HG02763 (cell line): Measurements from ENCODE around the gene GFPT2.

Experiments
- ATAC-seq: cut with Tn5 transposase; IDR thresholded peaks from one replicate; pipeline ENCODE4 v1.9.1; 2021; ENCODE audit warnings: mild to moderate bottlenecking, moderate library complexity; ENCODE audit not compliant: unreplicated experiment

Gene GFPT2

DNA sequence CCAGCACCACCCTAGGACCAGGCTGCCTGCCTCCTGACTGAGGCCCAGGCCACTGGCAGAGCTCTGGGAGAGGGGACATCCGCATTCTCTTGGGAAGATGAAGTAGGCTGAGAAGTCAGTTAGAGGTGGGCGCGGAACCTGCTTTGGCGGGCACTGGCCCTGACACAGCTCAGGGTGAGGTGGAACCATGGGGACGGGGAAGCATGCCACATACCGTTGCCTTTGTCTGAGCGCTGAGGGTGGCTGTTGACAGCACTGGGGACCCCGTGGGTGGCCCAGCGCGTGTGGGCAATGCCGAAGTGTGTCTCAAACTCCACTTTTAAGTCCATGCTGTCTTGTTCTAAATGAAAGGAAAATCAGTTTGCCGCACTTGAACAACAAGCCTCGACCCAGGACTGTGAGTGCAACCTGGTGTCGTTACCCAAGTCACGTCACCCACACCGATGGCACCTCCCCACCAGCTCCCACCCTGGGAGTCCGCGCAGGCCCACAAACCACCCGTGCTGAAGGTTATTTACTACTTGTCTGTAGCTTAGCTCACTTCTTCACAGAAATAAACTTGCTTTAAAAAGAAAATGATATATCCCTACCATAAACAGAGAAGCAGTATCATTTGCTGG is 17.4 kb downstream of the GFPT2 start:
- no peak for ATAC-seq

DNA sequence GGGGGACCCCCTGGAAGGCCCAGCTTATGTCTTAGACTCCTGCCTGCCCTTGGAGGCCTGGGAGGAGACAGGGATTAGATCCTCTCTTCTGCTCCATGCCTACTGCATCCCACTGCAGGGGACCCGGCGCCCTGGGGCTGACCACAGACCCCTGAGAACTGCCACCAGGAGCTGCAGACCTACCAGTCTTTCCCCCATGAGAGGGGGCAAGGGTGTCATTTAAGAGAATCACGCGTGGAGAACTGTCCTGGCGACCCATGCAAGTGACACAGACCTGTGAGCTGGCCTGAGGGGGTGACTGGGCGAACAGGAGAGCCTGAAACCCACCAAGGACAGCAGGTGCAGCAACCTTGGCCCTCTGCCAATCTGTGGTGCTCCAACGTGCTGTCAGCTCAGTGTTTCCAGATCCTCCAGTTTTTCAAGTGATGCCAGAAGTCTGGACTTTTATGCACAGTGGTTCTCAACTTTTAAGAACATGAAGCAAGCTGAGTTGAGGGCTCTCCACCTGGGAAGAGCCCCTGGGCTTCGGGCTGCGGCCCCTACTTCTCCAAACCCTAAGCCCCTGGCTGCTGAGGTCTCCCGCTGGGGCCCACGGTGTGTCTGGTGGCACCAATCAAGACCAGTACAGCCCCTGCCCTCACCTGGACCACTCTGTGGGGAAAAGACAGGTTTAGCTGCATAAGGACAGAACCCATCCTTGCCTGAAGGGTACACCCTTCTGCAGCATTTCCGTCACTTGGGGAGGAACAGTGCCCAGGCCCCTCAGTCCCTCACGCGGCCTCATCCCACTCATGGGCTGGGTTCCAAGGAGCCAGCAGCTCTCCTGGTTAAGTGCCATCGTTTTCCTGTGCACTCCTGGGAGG is 18.2 kb downstream of the GFPT2 start:
- no peak for ATAC-seq

DNA sequence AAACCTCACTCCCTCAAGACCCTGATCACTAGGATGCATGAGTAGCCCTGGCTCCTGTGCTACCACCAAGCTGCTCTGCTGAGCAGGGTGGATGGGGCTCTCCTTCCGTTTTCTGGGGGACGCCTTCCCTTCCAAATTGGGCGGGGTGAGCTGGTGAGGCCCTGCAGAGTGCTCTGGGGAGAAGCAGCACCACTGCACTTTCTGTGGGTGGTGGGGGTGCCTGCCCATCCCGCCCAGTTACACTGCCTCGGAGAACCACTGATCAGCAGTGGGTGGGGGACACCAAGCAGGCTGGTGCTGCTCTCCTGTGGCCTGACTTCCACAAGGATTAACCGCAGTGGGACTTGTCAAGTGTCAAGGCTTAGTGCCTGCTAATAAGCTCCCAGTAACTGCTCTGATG is 19.0 kb downstream of the GFPT2 start:
- ATAC-seq: no peak

DNA sequence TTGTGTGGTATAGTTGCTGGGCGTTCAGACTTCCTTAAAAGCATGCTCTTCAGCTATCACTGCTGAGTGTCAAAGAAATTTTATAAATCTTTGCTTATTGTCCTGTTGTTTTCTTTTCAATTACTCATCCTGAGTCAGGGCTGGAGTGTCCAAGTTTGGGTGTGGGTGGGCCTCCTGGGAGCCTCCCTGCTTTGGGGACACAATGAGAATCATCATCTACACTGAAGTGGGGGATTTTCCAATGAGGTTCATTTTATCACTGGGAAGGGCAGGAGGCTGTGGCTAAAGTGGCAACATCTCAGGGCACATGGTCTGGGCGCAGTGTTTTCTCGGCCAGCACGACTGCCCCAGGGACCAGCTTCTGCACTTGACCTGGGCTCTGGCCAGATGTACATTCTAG is 19.5 kb downstream of the GFPT2 start:
- no peak for ATAC-seq

DNA sequence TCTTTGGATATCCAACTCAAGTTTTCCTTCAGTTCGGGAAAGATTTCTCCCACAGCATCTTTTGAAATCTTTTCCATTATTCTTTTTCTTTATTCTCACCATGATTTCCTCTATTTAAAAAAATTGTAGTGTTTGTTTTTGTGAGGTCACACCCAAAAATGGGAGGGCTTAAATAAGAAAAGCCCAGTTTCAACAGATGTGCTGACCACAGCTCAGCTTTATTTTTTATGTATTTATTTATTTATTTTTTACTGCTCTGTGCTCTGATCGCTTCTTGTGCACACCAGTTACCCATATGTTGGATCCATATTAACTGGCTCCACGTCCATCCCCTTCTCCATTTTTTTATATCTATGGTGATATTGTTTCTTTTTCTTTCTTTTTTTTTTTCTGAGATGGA is 20.3 kb downstream of the GFPT2 start:
- no peak for ATAC-seq

DNA sequence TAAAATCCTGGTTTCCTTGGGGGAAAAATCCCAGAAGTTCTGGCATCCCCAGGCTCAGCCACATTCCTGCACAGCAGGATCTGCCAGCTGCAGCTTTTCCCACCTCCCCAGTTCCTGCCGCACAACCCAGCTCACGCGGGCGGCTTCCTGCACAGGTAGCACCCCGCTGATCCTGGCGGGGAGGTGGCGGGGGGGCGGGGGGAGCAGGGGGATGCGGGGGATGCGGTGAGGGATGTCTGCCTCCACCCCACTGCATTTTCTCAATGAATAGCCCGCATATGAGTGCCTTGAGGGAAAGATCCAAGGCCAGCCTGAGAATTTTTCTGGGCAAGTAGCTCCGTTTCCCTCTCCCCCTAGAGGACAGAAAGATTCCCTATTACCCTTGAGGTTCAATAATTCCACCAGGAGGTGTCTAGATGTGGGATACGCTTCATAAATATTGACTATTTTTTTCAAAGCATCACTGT is 21.1 kb downstream of the GFPT2 start:
- no peak for ATAC-seq

DNA sequence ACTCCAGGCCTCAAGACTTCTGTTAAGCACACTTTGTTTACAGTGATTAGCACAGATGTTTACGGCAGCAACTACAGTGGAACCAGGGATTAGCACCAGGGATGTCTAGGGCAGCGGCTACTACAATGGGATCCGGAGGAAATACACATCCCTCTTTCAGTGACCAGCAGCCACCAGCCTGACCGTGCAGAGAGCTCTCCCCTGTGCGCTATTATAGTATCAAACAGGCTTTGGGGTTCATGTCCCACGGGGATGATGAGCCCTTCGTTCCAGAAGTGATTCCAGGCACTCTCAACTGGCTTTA is 21.5 kb downstream of the GFPT2 start:
- ATAC-seq: no peak

DNA sequence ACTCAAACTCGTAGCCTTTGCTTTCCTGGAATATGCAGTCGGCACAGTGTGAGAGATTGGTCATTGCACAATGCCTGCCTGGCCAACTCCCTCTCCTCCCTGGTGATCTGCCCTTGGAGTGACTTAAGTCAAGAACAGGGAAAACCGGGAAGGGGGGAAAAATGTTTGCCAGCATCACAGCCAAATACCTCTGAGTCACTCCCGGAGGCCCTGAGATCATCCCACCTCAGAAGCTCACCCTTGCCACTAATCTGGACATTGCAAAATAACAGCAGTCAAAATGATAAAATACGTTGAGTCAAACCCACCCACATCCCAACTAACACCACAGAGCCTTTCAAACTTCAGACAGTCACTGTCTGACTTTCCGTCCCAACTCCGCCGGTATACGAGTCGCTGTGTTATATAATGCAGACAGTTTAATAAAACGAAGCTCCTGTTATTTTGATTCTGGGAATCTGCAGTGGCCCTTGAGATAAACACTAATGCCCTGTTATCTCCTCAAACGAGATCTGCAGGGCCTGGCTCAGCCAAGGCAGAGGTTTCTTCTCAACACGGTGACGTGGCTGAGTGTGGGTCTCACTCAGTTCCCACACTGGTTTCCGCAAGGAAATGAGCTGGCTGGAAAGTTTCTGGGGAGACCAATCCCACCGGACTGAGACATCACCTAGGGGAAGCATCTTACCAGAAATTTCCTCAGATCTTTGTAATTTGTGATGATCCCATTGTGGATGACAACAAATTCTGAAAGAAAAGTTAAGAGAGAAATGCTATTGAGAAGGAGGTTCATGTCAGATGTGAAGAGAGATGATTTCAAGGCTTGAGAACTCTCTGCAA is 22.1 kb downstream of the GFPT2 start:
- ATAC-seq: no peak

DNA sequence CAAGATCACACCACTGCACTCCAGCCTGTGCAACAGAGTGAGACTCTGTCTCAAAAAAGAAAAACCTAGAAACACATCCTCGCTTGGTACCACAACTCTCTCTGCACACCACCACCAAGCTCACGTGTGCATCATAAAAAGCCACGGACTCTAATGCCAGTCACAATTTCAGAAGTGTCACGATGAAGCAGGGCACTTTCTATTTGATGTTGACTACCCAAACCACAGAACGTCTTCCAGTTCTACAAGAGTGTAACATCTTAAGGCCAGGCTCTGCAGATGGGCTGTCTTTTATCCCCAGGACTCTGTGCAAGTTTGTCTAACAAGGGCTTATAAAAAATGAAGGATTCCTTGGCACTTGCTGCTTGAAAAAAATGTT is 22.9 kb downstream of the GFPT2 start:
- ATAC-seq: no peak

DNA sequence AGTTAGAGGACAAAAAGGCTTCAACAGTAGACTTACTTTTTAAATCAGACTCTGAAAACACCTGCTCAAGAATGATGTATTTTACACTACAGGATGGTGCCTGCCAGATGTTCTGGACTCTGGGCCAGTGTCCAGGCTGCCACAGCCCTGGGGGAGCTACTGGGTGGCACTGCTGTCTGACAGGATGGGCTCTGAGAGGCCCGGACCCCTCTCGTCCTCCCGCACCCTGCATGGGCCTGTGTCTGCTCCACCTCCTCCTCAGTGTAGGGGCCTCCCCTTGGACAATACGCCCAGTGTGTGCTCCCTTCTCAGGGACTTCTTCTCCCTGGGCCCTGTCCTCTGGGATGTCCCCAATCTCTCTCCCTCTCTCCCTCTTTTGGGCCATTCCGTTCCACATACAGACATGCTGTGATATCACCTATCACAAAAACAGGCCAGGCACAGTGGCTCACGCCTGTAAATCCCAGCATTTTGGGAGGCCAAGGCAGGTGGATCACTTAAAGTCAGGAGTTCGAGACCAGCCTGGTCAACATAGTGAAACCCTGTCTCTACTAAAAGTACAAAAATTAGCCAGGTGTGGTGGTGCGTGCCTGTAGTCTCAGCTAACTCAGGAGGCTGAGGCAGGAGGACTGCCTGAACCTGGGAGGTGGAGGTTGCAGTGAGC is 23.4 kb downstream of the GFPT2 start:
- no peak for ATAC-seq

DNA sequence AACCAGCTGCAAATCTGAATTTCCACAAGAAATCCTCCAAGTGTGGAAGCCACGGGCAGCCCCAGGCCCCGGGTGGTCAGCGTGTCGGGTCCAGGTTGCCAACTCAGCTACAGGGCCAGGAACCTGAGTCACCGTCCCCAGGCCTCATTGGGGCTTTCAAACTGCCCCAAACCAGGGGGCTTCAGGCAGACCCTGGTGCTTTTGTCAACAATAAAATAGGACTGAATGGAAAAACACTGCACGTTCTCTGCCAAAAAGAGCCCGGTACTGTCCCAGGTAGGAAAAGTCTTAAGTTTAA is 24.0 kb downstream of the GFPT2 start:
- no peak for ATAC-seq

DNA sequence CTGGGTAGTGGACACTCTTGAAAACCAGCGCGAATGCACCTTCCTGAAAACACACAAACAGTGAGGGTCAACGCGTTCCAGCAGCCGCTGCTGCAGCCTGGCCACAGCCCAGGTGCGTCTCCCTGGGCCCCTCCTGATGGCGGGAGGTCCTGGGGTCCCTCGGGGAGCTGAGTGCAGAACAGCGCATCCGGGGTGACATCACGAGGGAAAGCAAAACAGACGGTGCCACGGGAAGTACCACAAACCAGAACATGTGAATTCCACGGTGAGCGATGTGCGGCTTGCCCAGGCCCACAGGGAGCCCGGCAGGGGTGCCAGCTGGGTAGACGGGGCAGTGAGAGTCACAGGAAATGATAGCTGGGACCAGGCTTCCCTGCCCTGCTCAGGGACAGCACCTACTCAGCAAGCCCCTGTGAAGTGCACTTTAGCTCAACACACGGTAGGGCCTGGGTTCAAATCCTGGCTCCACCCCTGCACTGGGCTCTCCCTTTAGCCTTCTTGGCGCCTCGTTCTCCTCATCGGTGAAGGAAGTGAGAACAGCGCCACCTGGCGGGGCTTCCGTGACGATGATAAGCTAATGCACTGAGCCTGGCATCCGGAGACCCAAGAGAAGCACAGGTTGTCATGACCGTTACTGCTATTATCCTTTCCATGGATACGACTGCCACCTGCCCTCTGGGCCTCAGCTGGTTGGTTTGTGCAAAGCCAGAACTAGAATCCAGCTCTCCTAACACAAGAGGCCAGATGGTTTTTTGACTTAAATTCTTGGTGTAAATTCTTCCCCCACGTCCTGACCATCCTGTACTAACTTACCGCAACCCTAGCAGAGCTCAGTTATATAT is 24.6 kb downstream of the GFPT2 start:
- ATAC-seq: peak; percentile 62

DNA sequence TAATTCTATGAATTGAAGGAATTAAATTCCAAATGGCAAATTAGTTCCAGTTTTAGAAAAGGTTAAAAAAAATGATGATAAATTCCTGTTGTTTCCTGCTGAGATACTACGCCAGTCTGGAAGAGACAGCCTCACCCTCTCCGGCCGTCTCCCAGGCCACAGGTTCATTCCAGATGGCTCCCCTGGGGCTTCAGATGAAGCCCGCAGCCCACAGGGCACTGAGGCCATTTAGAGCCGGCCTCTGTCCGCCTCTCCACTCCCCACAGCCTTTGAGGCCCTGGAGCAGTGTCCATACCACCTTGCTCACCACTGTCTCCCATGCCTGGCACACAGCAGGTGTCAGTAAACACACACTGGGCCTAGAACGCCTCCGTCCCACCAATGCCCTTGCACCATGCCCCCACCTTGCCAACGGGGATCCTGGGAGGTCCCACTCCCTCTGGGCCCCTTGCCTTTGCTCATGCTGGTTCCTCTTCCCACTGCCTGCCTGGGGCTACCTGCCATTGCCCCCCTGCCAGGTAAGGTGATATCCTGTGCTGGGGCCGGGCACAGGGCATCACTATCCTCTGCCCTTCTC is 26.1 kb downstream of the GFPT2 start:
- ATAC-seq: no peak

DNA sequence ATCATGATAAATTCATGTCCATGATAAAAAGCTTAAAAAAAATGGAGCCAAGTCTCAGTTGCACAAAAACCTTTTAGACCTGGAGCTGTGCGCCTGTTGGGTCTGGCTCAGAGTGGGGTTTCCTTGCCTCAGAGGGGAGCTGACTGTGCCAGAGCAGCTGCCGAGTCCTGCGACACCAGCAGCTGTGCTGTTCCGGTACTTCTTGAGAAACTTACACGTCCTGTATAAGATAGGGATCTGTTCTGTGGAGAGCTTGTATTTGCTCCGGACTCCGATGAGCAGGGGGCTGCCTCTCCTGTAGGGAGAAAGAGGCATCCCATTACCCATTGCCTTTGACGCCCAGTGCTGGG is 28.6 kb downstream of the GFPT2 start:
- no peak for ATAC-seq

DNA sequence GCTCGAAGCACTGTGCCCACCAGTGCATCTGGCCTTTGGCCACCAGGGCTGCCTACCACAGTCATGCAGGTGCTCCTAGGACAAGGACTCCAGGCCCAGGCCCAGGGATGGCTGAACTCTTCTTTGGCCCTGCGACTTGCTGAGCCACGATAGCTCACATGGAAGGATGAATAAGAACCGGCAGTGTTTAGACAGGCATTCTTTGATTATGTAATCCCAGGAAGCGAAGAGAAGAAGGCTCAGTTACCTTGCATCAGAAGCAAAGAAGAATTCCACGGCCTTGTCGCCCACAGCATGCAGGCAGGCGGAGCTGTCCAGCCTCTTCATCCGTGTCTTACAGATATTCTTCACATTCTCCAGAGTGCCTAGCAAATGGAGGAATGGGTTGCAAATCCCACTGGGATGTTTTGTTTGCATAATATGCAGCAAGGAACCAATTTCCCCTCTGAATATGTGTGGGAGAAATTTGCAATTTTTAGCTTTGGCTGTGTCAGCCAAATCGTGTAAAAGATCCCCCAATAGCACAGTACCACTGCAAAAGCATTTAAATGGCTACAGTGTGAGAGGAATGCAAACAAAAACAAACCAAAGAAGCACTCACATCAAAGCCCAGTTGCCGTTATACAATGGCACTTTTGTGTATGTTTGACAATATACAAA is 29.1 kb downstream of the GFPT2 start:
- ATAC-seq: no peak

DNA sequence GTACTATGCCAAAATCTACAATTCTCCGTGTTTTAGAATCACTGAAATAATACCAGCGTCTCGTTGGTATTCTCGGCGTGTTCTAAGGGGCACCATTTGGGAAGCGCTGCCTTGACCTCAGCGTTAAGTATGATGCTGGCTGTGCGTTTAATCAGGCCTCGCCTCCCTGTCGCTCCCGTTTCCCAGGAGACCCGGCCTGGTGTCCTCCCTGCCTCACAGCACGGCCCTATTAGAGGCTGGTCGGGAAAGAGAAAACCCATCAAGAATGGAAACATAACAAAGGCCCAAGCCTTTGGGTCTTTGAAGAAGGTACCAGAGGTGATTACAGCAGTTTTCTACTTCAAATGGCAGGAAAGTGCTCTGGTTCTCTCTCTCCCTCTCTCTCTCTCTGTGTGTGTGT is 30.0 kb downstream of the GFPT2 start:
- ATAC-seq: no peak

DNA sequence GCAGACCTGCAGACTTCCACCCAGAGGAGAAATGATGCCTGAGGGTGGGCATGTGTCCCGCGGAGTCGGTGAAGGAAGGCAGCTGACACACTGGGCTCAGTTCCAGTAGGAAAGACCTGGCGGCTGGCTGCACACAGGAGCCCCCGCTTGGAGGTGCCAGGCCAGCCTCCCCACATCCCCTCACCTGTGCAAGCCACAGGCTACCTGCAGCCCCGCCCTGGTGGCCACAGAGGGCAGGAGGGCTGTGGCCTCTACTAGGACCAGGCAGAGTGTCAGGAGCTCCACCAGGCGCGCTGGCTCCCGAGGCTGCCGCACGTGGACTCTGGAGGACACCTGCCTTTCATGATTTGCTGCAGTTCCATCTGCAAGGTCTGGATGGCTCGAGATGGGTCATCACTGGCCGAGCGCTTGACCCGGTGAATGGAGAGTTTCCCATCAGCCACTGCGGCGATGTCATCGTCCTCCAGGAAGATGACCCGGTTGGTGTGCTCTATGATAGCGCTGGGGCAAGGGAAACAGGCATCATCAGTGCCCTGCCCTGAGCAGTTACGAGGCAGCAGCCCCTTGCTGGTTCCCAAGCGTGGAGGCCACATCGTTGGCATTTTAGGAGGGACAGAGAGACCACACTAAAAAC is 34.6 kb downstream of the GFPT2 start:
- ATAC-seq: no peak

DNA sequence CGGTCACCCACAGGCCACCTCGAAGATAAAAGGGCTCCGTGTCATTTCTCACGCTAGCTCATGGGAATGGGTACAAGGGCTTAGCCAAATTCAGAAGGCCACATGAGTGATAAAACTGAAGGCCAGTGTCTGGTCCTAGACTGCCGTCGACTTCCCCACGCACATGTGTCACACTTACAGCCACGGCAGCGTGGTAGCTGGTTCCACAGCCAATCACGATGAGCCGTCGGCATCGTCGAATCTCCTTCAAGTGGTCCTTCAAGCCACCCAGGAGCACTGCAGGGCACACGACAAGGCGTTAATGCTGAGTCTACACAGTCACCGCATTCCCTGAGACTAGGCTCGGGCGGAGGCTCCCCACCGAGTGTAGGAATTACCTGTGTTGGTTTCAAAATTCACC is 36.5 kb downstream of the GFPT2 start:
- no peak for ATAC-seq

DNA sequence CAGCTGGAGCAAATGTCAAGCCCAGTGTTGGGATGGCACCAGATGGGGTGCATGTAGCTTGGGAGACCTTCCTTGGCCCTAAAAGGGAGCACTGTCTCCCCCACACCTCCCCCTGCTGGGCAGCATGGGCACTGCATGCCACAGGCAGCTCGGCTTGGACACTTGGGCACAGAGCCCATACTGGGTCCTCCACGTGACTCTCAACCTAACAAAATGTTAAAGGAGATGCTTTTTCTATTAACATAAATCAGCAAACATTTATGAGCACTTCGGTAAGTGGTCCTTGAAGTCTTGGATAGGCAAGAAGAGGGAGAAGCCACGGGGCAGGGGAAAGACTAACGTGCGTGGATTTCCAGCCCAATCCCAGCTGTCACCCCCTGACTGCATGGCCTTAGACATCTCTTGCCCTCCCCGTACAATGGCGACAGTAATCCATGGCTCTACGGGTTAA is 37.3 kb downstream of the GFPT2 start:
- ATAC-seq: no peak
